ENCODE data around the gene SLC24A3. TPM values are rescaled to one million over a fixed set of nuclear protein-coding genes. Genes with fewer than 3 reads are reported as not detected.

The SLC24A3 gene
- total RNA-seq, 1 donor from 2014 or later, result 0.08 TPM

DNA sequence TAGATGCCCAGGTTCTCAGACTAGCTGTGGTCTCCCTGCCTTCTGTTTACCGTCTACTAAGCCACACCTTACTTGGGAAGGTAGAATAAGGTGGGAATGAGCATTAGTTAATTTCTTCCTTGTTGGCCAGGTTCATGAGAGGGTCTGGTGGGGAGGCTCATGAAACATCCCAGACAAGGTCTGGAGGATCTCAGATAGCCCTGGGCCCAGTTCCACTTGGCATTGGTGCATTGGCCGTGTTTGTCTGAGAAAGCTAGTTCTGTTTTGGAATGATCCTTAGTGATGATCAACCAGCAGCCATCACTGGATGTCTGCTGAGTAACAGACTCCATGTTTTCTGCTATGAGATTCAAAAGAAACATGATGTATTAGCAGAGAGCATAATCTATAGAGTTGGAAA lies 155.1 kb downstream of the SLC24A3 start:
- Histone ChIP-seq H3K27me3 (ENCODE audit: control insufficient read depth, insufficient read depth, low read length) (no peaks in the 10 kb centered on the region), H3K4me3 (ENCODE audit: low read depth, low read length) (no peak overlapping the region), H3K36me3 (ENCODE audit: control insufficient read depth, insufficient read depth, low read length) (no peaks in the 10 kb centered on the region)
- TF ChIP-seq, protein P1, sequence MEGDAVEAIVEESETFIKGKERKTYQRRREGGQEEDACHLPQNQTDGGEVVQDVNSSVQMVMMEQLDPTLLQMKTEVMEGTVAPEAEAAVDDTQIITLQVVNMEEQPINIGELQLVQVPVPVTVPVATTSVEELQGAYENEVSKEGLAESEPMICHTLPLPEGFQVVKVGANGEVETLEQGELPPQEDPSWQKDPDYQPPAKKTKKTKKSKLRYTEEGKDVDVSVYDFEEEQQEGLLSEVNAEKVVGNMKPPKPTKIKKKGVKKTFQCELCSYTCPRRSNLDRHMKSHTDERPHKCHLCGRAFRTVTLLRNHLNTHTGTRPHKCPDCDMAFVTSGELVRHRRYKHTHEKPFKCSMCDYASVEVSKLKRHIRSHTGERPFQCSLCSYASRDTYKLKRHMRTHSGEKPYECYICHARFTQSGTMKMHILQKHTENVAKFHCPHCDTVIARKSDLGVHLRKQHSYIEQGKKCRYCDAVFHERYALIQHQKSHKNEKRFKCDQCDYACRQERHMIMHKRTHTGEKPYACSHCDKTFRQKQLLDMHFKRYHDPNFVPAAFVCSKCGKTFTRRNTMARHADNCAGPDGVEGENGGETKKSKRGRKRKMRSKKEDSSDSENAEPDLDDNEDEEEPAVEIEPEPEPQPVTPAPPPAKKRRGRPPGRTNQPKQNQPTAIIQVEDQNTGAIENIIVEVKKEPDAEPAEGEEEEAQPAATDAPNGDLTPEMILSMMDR (IDR thresholded peaks at IDR 0.05; ENCODE audit: insufficient read depth, low read length, poor library complexity, severe bottlenecking), result no peak
- no peak for DNase-seq (ENCODE audit: low read depth)

DNA sequence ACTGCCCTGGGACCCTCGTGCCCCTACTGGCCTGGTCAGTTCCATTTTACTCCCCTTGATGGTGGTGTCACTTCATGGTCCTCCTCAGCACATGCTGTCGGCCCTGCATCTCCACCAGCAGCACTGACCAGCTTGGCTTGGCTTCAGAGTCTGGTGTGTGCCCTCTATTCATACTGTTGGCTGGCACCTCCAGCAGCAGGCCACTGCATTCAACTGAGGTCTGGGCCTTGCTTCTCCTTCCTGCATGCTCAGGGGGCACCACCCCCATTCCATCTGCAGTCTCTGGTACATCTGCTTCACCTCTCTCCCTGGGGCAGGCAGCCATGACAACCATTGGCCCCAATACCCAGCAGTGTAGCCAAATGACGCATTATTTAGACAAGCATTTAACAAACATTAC lies 155.9 kb downstream of the SLC24A3 start:
- TF ChIP-seq, protein P1 (IDR thresholded peaks at IDR 0.05; ENCODE audit: insufficient read depth, low read length, poor library complexity, severe bottlenecking), result no peak
- H3K4me3 ChIP-seq (ENCODE audit: low read depth, low read length), result no peak overlapping the region
- no peaks in the 10 kb centered on the region for H3K27me3 ChIP-seq (ENCODE audit: control insufficient read depth, insufficient read depth, low read length)
- no peaks in the 10 kb centered on the region for H3K36me3 ChIP-seq (ENCODE audit: control insufficient read depth, insufficient read depth, low read length)
- DNase-seq (ENCODE audit: low read depth), result no peak

DNA sequence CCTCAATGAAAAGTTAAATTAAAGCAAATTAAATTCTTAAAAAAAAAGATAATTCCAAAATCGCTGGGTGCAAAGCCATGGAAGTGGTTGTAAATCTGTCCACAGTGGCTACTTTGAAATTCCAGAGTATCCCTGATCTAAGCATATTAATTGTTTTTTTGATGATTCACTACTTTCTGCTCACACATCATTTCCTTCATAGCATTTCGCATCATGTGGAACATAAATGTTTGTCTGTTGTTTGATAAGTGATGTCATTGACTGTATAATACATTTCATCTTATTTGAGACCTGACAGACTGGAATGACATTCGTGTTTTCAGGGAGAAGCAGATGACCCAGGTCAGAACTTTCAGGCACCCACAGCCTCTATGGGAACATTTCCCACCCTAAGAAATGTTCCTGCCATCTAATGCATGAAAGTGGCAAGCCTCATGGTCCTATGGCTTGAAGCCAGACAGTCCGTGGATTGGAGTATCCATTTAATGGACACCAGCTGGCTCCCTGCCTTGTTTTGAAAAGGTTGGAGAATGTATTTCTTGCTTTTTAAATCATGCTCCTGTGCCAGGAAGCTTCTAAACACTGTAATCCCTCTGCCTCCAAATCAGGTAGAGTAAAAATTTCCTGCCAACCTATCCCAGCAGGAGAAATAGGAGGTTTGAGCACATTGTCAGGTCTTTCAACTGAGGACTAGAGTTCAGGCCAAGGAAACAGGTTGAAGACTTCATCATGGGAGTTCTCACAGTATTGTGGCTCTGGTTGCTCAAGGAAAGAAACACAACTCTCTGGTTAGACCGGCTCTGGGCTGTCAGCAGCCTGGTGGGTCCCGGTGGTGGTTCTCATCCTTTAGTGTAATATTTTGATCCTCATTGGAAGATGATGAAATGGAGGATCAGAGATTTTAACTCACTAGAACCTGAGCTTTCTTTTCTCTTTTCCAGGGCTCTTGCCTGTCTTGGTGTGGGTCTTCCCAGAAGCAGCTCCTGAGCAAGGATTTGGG lies 157.9 kb downstream of the SLC24A3 start:
- DNase-seq (ENCODE audit: low read depth), result no peak
- TF ChIP-seq, protein P1 (IDR thresholded peaks at IDR 0.05; ENCODE audit: insufficient read depth, low read length, poor library complexity, severe bottlenecking), result no peak
- H3K4me3 ChIP-seq (ENCODE audit: low read depth, low read length), result no peak overlapping the region
- H3K27me3 ChIP-seq (ENCODE audit: control insufficient read depth, insufficient read depth, low read length), result no peaks in the 10 kb centered on the region
- no peaks in the 10 kb centered on the region for H3K36me3 ChIP-seq (ENCODE audit: control insufficient read depth, insufficient read depth, low read length)

DNA sequence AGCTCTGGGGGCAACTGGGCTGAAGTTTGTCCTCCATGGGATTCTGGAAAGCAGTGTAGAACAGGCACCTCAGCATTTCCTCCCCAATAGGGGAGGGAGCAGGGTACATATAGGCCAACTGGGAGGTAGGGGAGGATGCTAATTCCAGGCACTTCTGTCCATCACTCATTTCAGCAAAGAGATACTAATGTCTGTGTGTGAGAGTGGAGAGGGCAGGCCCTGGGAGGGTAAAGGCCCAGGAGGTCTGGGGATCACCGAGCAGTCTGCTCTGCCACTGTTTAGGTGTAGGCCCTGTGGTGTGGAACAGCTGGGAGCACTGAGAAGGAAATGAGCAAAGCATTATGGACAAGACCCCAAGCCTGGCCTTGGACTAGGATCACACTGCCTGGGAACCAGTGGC lies 158.7 kb downstream of the SLC24A3 start:
- no peak overlapping the region for H3K4me3 ChIP-seq (ENCODE audit: low read depth, low read length)
- no peak for DNase-seq (ENCODE audit: low read depth)
- TF ChIP-seq, protein P1 (IDR thresholded peaks at IDR 0.05; ENCODE audit: insufficient read depth, low read length, poor library complexity, severe bottlenecking), result no peak
- H3K36me3 ChIP-seq (ENCODE audit: control insufficient read depth, insufficient read depth, low read length), result no peaks in the 10 kb centered on the region
- H3K27me3 ChIP-seq (ENCODE audit: control insufficient read depth, insufficient read depth, low read length), result no peaks in the 10 kb centered on the region

DNA sequence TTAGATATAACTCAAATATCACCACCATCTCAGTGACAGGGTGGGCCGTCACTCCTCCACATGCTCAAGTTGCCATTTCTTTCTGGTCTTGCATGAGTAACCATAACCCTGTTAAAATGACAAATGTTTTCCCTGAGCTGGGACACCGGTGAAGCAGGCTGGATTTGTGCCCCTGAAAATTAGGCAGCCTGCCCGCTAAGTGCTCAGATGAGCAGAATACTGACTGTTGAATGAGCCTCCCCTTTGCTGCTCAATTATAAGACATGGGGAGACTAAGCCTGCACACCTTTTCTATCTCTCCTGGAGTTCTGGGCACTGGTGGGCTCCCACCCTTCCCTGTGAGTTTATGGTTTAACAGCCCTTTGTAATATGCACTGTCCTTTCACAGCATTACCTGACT lies 161.8 kb downstream of the SLC24A3 start:
- TF ChIP-seq, protein P1 (IDR thresholded peaks at IDR 0.05; ENCODE audit: insufficient read depth, low read length, poor library complexity, severe bottlenecking), result no peak

More for the DNA sequence above, 161.8 kb downstream of the SLC24A3 start:
- no peaks in the 10 kb centered on the region for H3K36me3 ChIP-seq (ENCODE audit: control insufficient read depth, insufficient read depth, low read length)
- no peak overlapping the region for H3K4me3 ChIP-seq (ENCODE audit: low read depth, low read length)
- no peak for DNase-seq (ENCODE audit: low read depth)
- H3K27me3 ChIP-seq (ENCODE audit: control insufficient read depth, insufficient read depth, low read length), result no peaks in the 10 kb centered on the region
